ENCODE data around the gene ASPA. TPM values are rescaled to one million over a fixed set of nuclear protein-coding genes. Genes with fewer than 3 reads are reported as not detected.
A peak's percentile ranks its signal among the peaks of the same experiment; 100 is the strongest.

Gene ASPA
- total and polyA plus RNA-seq, 2 of the 13 experiments (the other 11 are each of a cell fraction or from before 2014, with no cell fraction given) = not detected

- TF ChIP-seq, protein P1, sequence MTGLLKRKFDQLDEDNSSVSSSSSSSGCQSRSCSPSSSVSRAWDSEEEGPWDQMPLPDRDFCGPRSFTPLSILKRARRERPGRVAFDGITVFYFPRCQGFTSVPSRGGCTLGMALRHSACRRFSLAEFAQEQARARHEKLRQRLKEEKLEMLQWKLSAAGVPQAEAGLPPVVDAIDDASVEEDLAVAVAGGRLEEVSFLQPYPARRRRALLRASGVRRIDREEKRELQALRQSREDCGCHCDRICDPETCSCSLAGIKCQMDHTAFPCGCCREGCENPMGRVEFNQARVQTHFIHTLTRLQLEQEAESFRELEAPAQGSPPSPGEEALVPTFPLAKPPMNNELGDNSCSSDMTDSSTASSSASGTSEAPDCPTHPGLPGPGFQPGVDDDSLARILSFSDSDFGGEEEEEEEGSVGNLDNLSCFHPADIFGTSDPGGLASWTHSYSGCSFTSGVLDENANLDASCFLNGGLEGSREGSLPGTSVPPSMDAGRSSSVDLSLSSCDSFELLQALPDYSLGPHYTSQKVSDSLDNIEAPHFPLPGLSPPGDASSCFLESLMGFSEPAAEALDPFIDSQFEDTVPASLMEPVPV (CRISPR knock-in tag; IDR thresholded peaks at IDR 0.05) = peak; percentile 37; the same call in 1 of the 2 replicates
- no peak for TF ChIP-seq HMGA1 (CRISPR knock-in tag; conservative IDR thresholded peaks at IDR 0.05)
- peak; percentile 48; the same call in 1 of the 2 replicates for TF ChIP-seq HDAC1 (CRISPR knock-in tag; IDR thresholded peaks at IDR 0.05)
- TF ChIP-seq ZNF891 (CRISPR knock-in tag; IDR thresholded peaks at IDR 0.05) = peak; percentile 21; the same call in 1 of the 2 replicates
- TF ChIP-seq NR0B2 (CRISPR knock-in tag; IDR thresholded peaks at IDR 0.05) = no peak
- 0 out of 2 replicates have a peak, but pooled peaks have one; percentile 59 for TF ChIP-seq TARDBP (CRISPR knock-in tag; IDR thresholded peaks at IDR 0.05)
- TF ChIP-seq HCFC1 (IDR thresholded peaks at IDR 0.05; ENCODE audit: low read depth, low read length) = no peak
- no peak; the same call in 1 of the 2 replicates for TF ChIP-seq MED1 (CRISPR knock-in tag; IDR thresholded peaks at IDR 0.05)
- 0 out of 2 replicates have a peak, but pooled peaks have one; percentile 49 for TF ChIP-seq CCDC6 (CRISPR knock-in tag; IDR thresholded peaks at IDR 0.05)
- TF ChIP-seq ZNF280B (CRISPR knock-in tag; IDR thresholded peaks at IDR 0.05; ENCODE audit: borderline replicate concordance) = peak; percentile 67; the same call in 1 of the 2 replicates
- no peak for TF ChIP-seq REST (IDR thresholded peaks at IDR 0.05; ENCODE audit: borderline replicate concordance in 1 of 2, low read depth in 1 of 2, low read length in 2 of 2)
- no peak for TF ChIP-seq ZNF230 (CRISPR knock-in tag; IDR thresholded peaks at IDR 0.05)
- no peak for TF ChIP-seq JDP2 (CRISPR knock-in tag; IDR thresholded peaks at IDR 0.05; ENCODE audit: borderline replicate concordance)
- no peak for TF ChIP-seq ZNF235 (CRISPR knock-in tag; IDR thresholded peaks at IDR 0.05; ENCODE audit: borderline replicate concordance)
- no peak for TF ChIP-seq ZBTB1 (CRISPR knock-in tag; IDR thresholded peaks at IDR 0.05; ENCODE audit: borderline replicate concordance)
- TF ChIP-seq, protein P2, sequence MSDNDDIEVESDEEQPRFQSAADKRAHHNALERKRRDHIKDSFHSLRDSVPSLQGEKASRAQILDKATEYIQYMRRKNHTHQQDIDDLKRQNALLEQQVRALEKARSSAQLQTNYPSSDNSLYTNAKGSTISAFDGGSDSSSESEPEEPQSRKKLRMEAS (IDR thresholded peaks at IDR 0.05) = peak; percentile 54; the same call in 1 of the 2 replicates
- TF ChIP-seq, protein P3, sequence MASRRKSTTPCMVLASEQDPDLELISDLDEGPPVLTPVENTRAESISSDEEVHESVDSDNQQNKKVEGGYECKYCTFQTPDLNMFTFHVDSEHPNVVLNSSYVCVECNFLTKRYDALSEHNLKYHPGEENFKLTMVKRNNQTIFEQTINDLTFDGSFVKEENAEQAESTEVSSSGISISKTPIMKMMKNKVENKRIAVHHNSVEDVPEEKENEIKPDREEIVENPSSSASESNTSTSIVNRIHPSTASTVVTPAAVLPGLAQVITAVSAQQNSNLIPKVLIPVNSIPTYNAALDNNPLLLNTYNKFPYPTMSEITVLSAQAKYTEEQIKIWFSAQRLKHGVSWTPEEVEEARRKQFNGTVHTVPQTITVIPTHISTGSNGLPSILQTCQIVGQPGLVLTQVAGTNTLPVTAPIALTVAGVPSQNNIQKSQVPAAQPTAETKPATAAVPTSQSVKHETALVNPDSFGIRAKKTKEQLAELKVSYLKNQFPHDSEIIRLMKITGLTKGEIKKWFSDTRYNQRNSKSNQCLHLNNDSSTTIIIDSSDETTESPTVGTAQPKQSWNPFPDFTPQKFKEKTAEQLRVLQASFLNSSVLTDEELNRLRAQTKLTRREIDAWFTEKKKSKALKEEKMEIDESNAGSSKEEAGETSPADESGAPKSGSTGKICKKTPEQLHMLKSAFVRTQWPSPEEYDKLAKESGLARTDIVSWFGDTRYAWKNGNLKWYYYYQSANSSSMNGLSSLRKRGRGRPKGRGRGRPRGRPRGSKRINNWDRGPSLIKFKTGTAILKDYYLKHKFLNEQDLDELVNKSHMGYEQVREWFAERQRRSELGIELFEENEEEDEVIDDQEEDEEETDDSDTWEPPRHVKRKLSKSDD (CRISPR knock-in tag; IDR thresholded peaks at IDR 0.05; ENCODE audit: low read depth) = 0 out of 2 replicates have a peak, but pooled peaks have one; percentile 68
Observed at GRCh38 chr17:3529817-3530741, 54.3 kb downstream of the ASPA start (continued).
